Liver (tissue), 9 donors: ENCODE data around the gene PPM1L. TPM values are rescaled to one million over a fixed set of nuclear protein-coding genes. Genes with fewer than 3 reads are reported as not detected.

Experiments
- DNase-seq: peaks from one replicate; pipeline ENCODE4 v3.0.0-alpha.2; 2017; ENCODE audit warnings: low spot score
- H3K27ac ChIP-seq, 2 donors: one replicate each; pipeline ENCODE4 v1.7.0; 2013; ENCODE audit warnings: inconsistent platforms in 2 of 2, low read length in 2 of 2, control low read depth in 1 of 2, low read depth in 1 of 2, mild to moderate bottlenecking in 1 of 2
- H3K27me3 ChIP-seq, 4 donors: one replicate each; pipeline versions ENCODE4 v1.6.1 to v1.7.0; 2013; ENCODE audit warnings: low read length in 3 of 4, inconsistent platforms in 1 of 4, mild to moderate bottlenecking in 1 of 4, moderate library complexity in 1 of 4; ENCODE audit not compliant: control insufficient read depth in 4 of 4, insufficient read depth in 4 of 4
- H3K36me3 ChIP-seq, 4 donors: one replicate each; pipeline versions ENCODE4 v1.6.1 to v1.7.0; 2013; ENCODE audit warnings: low read length in 3 of 4, mild to moderate bottlenecking in 3 of 4, low read depth in 1 of 4, moderate library complexity in 1 of 4; ENCODE audit not compliant: control insufficient read depth in 4 of 4, insufficient read depth in 3 of 4
- H3K4me1 ChIP-seq, 4 donors: one replicate each; pipeline versions ENCODE4 v1.6.1 to v1.7.0; 2013; ENCODE audit warnings: low read length in 3 of 4, mild to moderate bottlenecking in 3 of 4, moderate library complexity in 1 of 4; ENCODE audit not compliant: control insufficient read depth in 4 of 4, insufficient read depth in 4 of 4
- H3K4me3 ChIP-seq, 3 donors: one replicate each; pipeline versions ENCODE4 v1.6.1 to v1.7.0; 2013; ENCODE audit warnings: low read length in 3 of 3, control low read depth in 1 of 3, low read depth in 1 of 3, mild to moderate bottlenecking in 1 of 3
- H3K9ac ChIP-seq, 2 donors: one replicate each; pipeline ENCODE4 v1.7.0; 2013; ENCODE audit warnings: low read length in 2 of 2, mild to moderate bottlenecking in 2 of 2, moderate library complexity in 2 of 2, control low read depth in 1 of 2, low read depth in 1 of 2
- H3K9me3 ChIP-seq, 4 donors: one replicate each; pipeline versions ENCODE4 v1.6.1 to v1.7.0; 2013; ENCODE audit warnings: low read length in 3 of 4; ENCODE audit not compliant: control insufficient read depth in 4 of 4
- ATF3 ChIP-seq: IDR thresholded peaks from 2 replicates; pipeline ENCODE4 v1.6.1; 2016; ENCODE audit warnings: antibody characterized with exemption
- CTCF ChIP-seq: fragments of 150-350 bp; IDR thresholded peaks from 2 replicates; pipeline ENCODE4 v1.5.1; 2017; ENCODE audit warnings: improper control_type of control experiment, low read depth, low read length; ENCODE audit not compliant: missing input control
- EGR1 ChIP-seq, 2 donors: IDR thresholded peaks; 2 replicates each; pipeline ENCODE4 v1.6.1; 2016 to 2018; ENCODE audit warnings: antibody characterized with exemption in 2 of 2, low read depth in 2 of 2
- FOXA1 ChIP-seq: IDR thresholded peaks from 2 replicates; pipeline ENCODE4 v1.6.1; 2016; ENCODE audit warnings: antibody characterized with exemption
- FOXA2 ChIP-seq: IDR thresholded peaks from 2 replicates; pipeline ENCODE4 v1.6.1; 2016; ENCODE audit warnings: antibody characterized with exemption
- GABPA ChIP-seq, 2 donors: IDR thresholded peaks in 1 of 2; conservative IDR thresholded peaks in 1 of 2; 2 replicates each; pipeline ENCODE4 v1.6.1; 2016; ENCODE audit warnings: antibody characterized with exemption in 2 of 2, mild to moderate bottlenecking in 1 of 2, moderate library complexity in 1 of 2
- HNF4A ChIP-seq, 2 donors: conservative IDR thresholded peaks; 2 replicates each; pipeline ENCODE4 v1.6.1; 2016; ENCODE audit warnings: antibody characterized with exemption in 2 of 2, mild to moderate bottlenecking in 2 of 2
- HNF4G ChIP-seq: IDR thresholded peaks from 2 replicates; pipeline ENCODE4 v1.6.1; 2016; ENCODE audit warnings: antibody characterized with exemption
- JUND ChIP-seq, 2 donors: IDR thresholded peaks; 2 replicates each; pipeline ENCODE4 v1.6.1; 2016; ENCODE audit warnings: antibody characterized with exemption in 2 of 2
- MAX ChIP-seq: IDR thresholded peaks from 2 replicates; pipeline ENCODE4 v1.6.1; 2016; ENCODE audit warnings: antibody characterized with exemption
- NR2F2 ChIP-seq: IDR thresholded peaks from 2 replicates; pipeline ENCODE4 v1.6.1; 2016; ENCODE audit warnings: antibody characterized with exemption
- RAD21 ChIP-seq, 2 donors: IDR thresholded peaks; 2 replicates each; pipeline ENCODE4 v1.6.1; 2016; ENCODE audit warnings: antibody characterized with exemption in 2 of 2, mild to moderate bottlenecking in 2 of 2
- REST ChIP-seq: IDR thresholded peaks from 2 replicates; pipeline ENCODE4 v1.6.1; 2016; ENCODE audit warnings: antibody characterized with exemption, mild to moderate bottlenecking
- RXRA ChIP-seq, 2 donors: IDR thresholded peaks; 2 replicates each; pipeline ENCODE4 v1.6.1; 2017 to 2018; ENCODE audit warnings: antibody characterized with exemption in 2 of 2, mild to moderate bottlenecking in 1 of 2
- SP1 ChIP-seq: IDR thresholded peaks from 2 replicates; pipeline ENCODE4 v1.6.1; 2018; ENCODE audit warnings: antibody characterized with exemption, mild to moderate bottlenecking
- TAF1 ChIP-seq: conservative IDR thresholded peaks from 2 replicates; pipeline ENCODE4 v1.6.1; 2016; ENCODE audit warnings: antibody characterized with exemption, mild to moderate bottlenecking
- YY1 ChIP-seq: IDR thresholded peaks from 2 replicates; pipeline ENCODE4 v1.6.1; 2016; ENCODE audit warnings: antibody characterized with exemption, mild to moderate bottlenecking
- ZBTB33 ChIP-seq: IDR thresholded peaks from 2 replicates; pipeline ENCODE4 v1.6.1; 2016; ENCODE audit warnings: antibody characterized with exemption
- WGBS: extraction: QIAGEN DNeasy Blood & Tissue Kit; methylation state at CpG from one replicate; pipeline ENCODE4 v1.1.7; 2013; 5-methylcytosine and 5-hydroxymethylcytosine counted together
- polyA plus RNA-seq, 2 donors: library from polyadenylated mRNA; stranded (reverse) in 1 of 2; unstranded in 1 of 2; fragments of 200-250 nt in 1 of 2; fragments of >200 nt in 1 of 2; fragmentation: Nextera tagmentation in 1 of 2; extraction: Ambion mirVana in 1 of 2; gene quantifications; one replicate each; pipeline versions ENCODE4 v1.2.1 to v1.2.3, GENCODE V29; 2013 to 2015
- total RNA-seq, 2 donors: library from RNA; depleted of rRNA; stranded (reverse); fragments of >200 nt; gene quantifications; one replicate each; pipeline ENCODE4 v1.2.3, GENCODE V29; 2014
- donor health status: healthy.
- donor health status: healthy.
- donor health status: healthy.
- donor health status: healthy.
- donor health status: healthy.

The PPM1L gene
- total and polyA plus RNA-seq, 4 donors: 1.6 to 8.5 (median 4.8) TPM

GRCh38 chr3:160931474-160931873, 175.4 kb downstream of the PPM1L start:
- Histone ChIP-seq H3K9me3 (no peaks in the 10 kb centered on the region), H3K27ac (no peak overlapping the region), H3K4me1 (peaks cover 0 to 2% (median 0%) of the 10 kb centered on the region in 4 donors), H3K9ac (no peak overlapping the region), H3K27me3 (no peaks in the 10 kb centered on the region), H3K4me3 (no peak overlapping the region), H3K36me3 (no peaks in the 10 kb centered on the region)
- no peak for DNase-seq
- TF ChIP-seq YY1 (no peak), HNF4A (conservative IDR thresholded peaks at IDR 0.05) (no peak), HNF4G (no peak), MAX (no peak), NR2F2 (no peak), GABPA (IDR thresholded peaks at IDR 0.05 in 1 of 2, conservative IDR thresholded peaks at IDR 0.05 in 1 of 2) (no peak), EGR1 (IDR thresholded peaks at IDR 0.05; ENCODE audit: low read depth in 2 of 2) (no peak), FOXA1 (no peak), RAD21 (IDR thresholded peaks at IDR 0.05) (no peak)

- no peak overlapping the region for H3K9ac ChIP-seq
- peaks cover 0 to 3% (median 0%) of the 10 kb centered on the region in 4 donors for H3K4me1 ChIP-seq
- WGBS: 55% methylated on average over 6 of the region's 6 CpGs
- H3K27ac ChIP-seq: peak overlapping the region in 1 of 2 donors; percentile 9
- H3K4me3 ChIP-seq: no peak overlapping the region
- no peak for DNase-seq
- H3K36me3 ChIP-seq: no peaks in the 10 kb centered on the region
- no peaks in the 10 kb centered on the region for H3K27me3 ChIP-seq
- TF ChIP-seq YY1: peak; percentile 68
- peak; percentile 60 for TF ChIP-seq MAX
- peak in 1 of 2 donors; percentile 62 for TF ChIP-seq EGR1 (IDR thresholded peaks at IDR 0.05; ENCODE audit: low read depth in 2 of 2)
- TF ChIP-seq ATF3: peak; percentile 70
- peak; percentile 67 for TF ChIP-seq FOXA1
- peak; percentile 69 to 76 for TF ChIP-seq HNF4A (conservative IDR thresholded peaks at IDR 0.05)
- no peak for TF ChIP-seq HNF4G
- TF ChIP-seq FOXA2: peak; percentile 66
- peak; percentile 42 for TF ChIP-seq SP1
- peak; percentile 61 for TF ChIP-seq ZBTB33
- no peak for TF ChIP-seq CTCF
- TF ChIP-seq GABPA (IDR thresholded peaks at IDR 0.05 in 1 of 2, conservative IDR thresholded peaks at IDR 0.05 in 1 of 2): no peak
- TF ChIP-seq TAF1: no peak
- peak; percentile 42 to 72 for TF ChIP-seq RXRA (IDR thresholded peaks at IDR 0.05)
- peak; percentile 14 for TF ChIP-seq NR2F2
- TF ChIP-seq RAD21 (IDR thresholded peaks at IDR 0.05): peak; percentile 42 to 48
- peak; percentile 53 for TF ChIP-seq REST
- peak; percentile 72 to 92 for TF ChIP-seq JUND (IDR thresholded peaks at IDR 0.05)
- no peaks in the 10 kb centered on the region for H3K9me3 ChIP-seq
Measured at GRCh38 chr3:160935413-160936095, 179.5 kb downstream of the PPM1L start.
